GM19023 (cell line): ENCODE data around the gene ARMC7.
"Not testable (repeated sequence)": the region's sequence is repeated elsewhere in the genome, so short reads cannot be mapped to it uniquely, and the experiment has no call there.

Experiments
- ATAC-seq: cut with Tn5 transposase; IDR thresholded peaks from one replicate; pipeline ENCODE4 v1.9.1; 2021; ENCODE audit warnings: mild to moderate bottlenecking, moderate library complexity; ENCODE audit not compliant: unreplicated experiment

ARMC7 gene

DNA sequence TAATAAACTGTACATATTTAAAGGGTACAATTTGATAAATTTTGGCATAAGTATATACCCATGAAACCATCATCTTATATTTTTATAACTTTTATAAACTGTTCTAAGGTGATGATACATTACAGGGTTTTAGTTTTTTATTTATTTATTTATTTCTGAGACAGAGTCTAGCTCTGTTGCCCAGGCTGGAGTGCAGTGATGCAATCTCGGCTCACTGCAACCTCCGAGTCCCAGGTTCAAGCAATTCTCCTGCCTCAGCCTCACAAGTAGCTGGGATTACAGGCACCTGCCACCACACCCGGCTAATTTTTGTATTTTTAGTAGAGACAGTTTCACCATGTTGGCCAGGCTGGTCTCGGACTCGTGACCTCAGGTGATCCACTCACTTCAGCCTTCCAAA lies 18.2 kb downstream of the ARMC7 start:
- not testable (repeated sequence) for ATAC-seq

DNA sequence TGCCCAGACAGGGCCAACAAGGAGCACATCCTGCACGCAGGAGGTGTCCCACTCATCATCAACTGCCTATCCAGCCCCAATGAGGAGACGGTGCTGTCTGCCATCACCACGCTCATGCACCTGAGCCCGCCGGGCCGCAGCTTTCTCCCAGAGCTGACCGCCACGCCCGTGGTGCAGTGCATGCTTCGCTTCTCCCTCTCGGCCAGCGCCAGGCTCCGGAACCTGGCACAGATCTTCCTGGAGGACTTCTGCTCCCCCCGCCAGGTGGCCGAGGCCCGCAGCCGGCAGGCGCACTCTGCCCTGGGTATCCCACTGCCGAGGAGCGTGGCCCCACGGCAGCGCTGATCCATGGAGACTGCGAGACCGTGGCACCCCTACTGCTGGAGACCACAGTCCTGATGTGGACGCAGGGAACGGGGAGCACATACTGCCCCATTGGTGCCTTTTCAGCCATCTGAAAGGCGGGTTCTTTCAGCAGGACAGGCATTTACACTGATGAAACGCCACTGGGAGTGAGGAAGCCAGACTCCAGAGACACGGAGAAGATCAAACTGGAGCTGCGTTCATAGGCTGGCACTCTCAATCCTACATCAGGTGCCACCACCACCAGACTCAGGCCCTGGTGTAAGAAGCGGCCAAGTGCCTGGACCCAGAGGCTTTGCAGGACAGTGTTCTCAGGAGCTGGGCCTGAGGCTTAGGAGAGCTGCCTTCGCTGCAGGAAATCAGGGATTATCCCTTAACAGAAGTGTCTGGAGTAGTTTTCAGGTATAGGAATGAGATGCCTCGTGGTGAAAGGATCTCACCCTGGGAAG lies 19.1 kb downstream of the ARMC7 start:
- ATAC-seq, result no peak

DNA sequence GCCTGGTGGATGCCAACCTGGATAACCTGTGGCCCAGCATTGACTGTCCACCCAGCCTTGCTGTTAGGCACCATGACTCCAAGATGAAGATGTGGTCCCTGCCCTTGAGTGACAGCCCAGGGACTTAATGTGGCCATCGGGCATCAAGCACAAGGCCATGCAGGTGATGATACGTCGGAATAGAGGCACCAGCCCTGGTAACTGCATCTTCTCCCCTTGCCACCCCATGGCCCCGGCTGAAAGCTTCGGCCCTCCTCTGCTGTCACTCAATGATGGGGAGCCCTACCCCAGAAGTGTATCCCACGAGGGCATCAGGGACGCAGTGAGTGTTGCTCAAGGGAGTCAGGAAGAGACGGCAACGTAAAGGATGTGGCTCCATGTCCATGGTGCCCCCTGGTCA lies 19.8 kb downstream of the ARMC7 start:
- no peak for ATAC-seq

DNA sequence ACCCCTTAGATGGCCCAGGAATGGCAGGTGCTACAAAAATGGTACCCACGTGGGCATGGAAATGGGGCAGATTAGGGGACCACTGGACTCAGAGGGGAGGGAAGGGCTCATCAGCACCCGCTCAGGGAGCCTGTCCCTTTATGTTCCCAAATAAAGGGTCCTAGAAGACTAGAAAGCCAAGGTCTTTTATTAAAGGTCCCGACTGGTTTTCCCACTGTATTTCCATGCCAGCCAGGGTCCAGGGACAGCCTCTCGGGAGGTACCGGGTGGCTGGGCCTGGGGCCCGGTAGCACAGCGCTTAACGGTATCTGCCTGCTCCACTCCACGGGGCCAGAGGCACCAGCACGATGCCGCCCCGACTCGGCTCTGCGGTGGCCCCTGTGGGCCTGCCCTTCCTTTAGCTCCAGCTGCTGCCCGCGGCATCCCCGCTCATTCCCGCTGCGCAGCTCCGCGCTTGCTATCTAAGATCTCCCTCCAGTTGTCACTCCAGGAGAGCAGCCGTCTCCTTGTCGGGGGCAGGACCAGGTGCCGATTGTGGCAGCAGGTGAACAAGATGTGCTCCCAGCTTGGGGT lies 20.4 kb downstream of the ARMC7 start:
- no peak for ATAC-seq

GRCh38 chr17:75130632-75131277 lies 21.0 kb downstream of the ARMC7 start:
- ATAC-seq, result peak; percentile 23

- peak; percentile 86 for ATAC-seq
Observed at GRCh38 chr17:75131278-75132017, 21.7 kb downstream of the ARMC7 start, which contains the start of gene NT5C. TSS of gene NT5C (minus strand) at chr17:75131742. CDS start at chr17:75131707, 35 bp downstream.

DNA sequence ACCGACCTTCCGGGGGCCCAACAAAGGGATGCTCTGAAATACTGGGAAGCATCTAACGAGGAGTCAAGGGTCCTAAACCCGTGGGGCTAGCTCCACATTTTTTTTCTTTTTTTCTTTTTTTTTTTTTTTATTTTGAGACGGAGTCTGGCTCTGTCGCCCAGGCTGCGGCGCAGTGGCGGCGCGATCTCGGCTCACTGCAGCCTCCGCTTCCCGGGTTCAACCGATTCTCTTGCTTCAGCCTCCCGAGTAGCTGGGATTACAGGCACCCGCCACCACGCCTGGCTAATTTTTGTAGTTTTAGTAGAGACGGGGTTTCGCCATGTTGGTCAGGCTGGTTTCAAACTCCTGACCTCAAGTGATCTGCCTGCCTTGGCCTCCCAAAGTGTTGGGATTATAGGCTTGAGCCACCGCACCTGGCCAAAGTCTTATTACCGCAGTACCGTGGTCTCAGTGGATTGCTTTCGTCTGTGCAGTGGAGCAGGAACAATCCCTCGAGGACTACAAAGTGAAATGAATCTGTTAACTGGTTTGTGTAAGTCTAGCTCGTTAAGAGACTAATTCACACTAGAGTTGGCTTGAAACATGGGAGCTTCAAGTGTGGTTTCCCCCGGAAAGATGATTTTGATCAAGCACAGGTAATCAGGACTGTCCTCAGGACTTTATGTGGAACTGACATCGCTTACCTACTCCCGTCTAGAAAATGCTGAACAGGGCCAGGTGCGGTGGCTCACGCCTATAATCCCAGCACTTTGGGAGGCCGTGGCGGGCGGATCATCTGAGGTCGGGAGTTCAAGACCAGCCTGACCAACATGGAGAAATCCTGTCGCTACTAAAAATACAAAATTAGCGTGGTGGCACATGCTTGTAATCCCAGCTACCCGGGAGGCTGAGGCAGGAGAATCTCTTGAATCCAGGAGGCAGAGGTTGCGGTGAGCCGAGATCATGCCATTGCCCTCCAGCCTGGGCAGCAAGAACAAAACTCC lies 22.5 kb downstream of the ARMC7 start:
- ATAC-seq, result not testable (repeated sequence)

- no peak for ATAC-seq
Observed at GRCh38 chr17:75133001-75133400, 23.2 kb downstream of the ARMC7 start.

DNA sequence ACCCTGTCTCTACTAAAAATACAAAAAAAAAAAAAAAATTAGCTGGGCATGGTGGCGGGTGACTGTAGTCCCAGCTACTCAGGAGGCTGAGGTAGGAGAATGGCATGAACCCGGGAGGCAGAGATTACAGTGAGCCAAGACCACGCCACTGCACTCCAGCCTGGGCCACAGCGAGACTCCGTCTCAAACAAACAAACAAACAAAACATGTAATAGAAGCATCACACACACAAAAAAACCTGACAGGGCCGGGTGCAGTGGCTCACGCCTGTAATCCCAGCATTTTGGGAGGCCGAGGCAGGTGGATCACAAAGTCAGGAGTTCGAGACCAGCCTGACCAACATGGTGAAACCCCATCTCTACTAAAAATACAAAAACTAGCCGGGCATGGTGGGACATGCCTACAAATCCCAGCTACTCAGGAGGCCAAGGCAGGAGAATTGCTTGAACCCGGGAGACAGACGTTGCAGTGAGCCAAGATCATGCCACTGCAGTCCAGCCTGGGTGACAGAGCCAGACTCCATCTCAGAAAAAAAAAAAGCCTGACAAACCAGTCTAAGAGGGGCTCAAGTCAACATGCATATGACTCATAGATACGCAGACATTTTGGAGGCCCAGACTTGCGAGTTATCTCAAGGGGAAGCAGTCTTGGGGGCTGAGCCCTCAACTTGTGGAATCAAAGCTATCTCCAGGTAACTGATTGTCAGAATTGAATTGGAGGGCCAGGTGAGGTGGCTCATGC lies 24.0 kb downstream of the ARMC7 start:
- not testable (repeated sequence) for ATAC-seq

DNA sequence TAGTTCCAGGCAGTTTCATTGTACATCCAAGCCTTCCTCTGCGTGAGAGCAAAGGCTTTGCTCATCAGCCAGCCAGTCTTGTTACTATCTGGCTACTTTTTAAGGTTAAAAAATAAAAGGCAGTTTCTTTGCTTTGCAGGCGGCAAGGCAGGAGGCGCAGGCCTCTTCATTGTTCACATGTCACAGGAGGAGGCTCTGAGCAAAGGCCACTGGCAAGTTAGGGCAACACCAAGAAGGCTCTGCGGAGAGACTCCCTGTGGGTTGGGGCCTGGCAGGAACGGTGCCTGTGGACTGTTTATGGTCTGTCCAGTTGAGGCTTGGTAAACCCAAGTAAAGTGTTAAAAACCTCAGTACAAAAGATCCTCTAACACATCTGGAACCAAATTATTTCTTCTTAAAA lies 25.7 kb downstream of the ARMC7 start:
- no peak for ATAC-seq

DNA sequence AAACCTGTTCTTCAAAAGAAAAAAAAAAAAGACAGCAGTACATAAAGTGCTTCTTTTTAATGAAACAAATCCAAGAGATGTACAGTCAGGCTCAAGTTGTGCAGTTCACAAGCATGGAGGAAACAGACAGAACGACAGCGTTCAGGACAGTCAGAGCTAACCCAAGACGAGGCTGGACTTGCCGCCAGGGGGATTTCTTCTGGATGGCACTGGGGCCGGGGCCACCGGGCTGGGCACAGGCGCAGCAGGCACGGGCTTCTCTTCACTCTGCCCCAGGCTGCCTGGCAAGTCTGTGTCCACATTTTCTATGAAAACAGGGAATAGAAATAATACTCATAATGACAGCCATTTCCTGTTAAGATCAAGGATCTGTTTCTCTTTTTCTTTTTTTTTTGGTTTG lies 26.2 kb downstream of the ARMC7 start:
- ATAC-seq, result no peak

GRCh38 chr17:75137762-75138161 lies 28.0 kb downstream of the ARMC7 start:
- ATAC-seq, result not testable (repeated sequence)

- no peak for ATAC-seq
Observed at GRCh38 chr17:75138519-75138918, 28.8 kb downstream of the ARMC7 start.

GRCh38 chr17:75142236-75142971 lies 32.6 kb downstream of the ARMC7 start:
- ATAC-seq, result no peak

DNA sequence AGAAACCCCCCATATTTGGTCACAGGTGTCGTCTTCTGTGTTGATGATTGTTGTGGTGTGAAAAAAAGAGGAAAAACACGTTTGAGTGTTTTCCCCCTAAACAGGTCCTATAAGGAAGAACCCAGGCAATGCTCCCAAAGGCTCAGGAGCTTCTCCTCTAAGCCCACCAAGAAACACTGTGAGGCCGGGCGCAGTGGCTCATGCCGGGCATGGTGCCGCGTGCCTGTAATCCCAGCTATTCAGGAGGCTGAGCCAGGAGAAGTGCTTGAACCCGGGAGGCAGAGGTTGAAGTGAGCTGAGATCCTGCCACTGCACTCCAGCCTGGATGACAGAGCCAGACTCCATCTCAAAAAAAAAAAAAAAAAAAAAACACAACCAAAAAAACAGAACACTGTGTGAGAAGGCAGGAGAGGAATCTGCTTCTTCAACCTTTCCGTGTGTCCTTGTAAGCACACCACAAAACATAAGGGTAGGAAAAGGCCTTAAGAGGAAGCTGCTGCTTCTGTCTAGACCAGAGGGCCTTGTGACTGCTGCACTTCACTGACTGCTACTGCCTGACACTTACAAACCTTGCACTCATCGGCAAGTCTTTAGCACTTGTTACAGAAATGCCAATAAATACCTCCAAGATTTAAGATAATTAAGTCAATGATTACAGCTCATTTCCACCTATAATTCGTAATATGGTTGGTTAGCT lies 35.2 kb downstream of the ARMC7 start:
- ATAC-seq, result no peak

DNA sequence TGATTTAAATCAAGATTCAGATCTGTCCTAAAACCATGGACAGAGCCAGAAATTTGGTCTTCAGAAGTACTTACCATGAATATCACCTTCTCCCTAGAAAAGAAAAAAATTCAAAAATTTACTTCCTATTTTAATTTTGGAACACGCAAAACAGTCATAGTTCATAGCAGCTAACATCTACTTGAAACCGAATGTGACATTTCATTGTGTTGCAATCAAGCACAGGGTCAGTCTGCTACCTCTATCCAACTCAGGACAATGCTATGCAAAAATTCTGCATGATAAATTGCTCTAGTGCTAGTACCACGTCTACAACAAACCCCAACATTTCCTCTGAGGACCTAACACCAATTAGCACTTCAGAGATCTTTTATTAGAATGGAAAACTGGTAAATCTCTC lies 36.8 kb downstream of the ARMC7 start:
- ATAC-seq, result no peak

DNA sequence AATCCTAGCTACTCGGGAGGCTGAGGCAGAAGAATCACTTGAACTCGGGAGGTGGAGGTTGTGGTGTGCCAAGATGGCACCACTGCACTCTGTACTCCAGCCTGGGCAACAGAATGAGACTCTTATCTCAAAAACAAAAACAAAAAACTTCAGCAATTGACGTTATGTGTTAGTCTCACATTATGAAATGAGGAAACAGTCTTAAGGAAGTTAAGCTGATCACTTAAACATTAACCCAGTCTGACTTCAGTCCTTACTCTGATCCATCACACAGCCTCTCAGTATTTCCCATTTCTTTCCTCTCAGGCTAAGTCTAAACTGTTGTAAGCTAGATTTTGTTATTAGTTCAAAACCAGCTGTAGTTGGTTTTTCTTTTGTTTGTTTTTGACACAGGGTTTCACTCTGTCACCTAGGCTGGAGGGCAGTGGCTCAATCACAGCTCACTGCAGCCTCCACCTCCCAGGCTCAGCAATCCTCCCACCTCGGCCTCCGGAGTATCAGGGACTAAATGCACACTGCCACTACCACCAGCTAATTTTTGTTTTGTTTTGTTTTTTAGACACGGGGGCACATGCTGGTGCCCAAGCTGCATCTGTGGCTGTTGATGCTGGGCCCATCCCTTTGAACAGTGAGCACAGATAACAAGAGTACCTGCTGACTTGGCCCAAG lies 38.2 kb downstream of the ARMC7 start:
- no peak for ATAC-seq

DNA sequence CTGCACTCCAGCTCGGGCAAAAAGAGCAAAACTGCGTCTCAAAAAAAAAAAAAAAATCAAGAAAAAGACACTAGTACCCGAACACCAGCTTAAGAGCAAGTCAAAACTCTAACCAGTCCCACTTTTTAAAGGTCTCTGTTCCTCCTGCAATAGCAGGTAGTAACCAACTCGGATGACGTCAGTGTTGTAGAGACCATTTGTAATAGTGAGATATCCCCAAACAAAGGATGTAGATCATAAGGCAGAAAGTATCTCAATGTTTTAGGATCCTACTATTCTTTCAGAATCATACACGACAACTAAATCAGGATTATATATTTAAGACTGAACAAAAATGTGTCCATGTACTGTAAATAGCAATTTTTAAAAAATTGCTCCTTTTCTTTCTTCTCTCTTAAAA lies 42.2 kb downstream of the ARMC7 start:
- no peak for ATAC-seq
